GM12878 (cell line): ENCODE measurements around the gene ARL4D. TPM values are rescaled to one million over a fixed set of nuclear protein-coding genes. Genes with fewer than 3 reads are reported as not detected.

ENCODE experiments used
- ATAC-seq: fragments of 200-7000 bp; cut with Tn5 transposase; 3 replicates; pipeline ENCODE4 v1.9.1; 2020; ENCODE audit warnings: mild to moderate bottlenecking, moderate library complexity
- BruUV-seq: library from RNA; stranded (reverse); fragments of 400-500 nt; replicated peaks from 2 replicates; lab custom pipeline; 2021; lab: Mats Ljungman, UMichigan
- CTCF ChIA-PET: fragments of 300-600 bp; sonication (Branson Sonifier 250); formaldehyde crosslinking; extraction: SDS; loops from one replicate; lab custom pipeline; 2021; ENCODE audit warnings: inconsistent platforms; lab: Yijun Ruan, JAX
- POLR2A ChIA-PET: fragments of 350-600 bp; formaldehyde crosslinking; extraction: SDS; loops from one replicate; lab custom pipeline; 2021; ENCODE audit warnings: inconsistent platforms; lab: Charles Lee
- RAD21 ChIA-PET: fragments of 300-600 bp; sonication (Branson Sonifier 250); formaldehyde crosslinking; loops from one replicate; lab custom pipeline; 2023; ENCODE audit warnings: antibody characterized with exemption; ENCODE audit not compliant: unreplicated experiment; lab: Charles Lee
- SMC1A ChIA-PET: fragments of 300-600 bp; sonication (Branson Sonifier 250); formaldehyde crosslinking; loops from one replicate; lab custom pipeline; 2023; ENCODE audit not compliant: unreplicated experiment, uncharacterized antibody; lab: Charles Lee
- DNase-seq: peaks from one replicate; pipeline ENCODE4 v3.0.0-alpha.2; 2011; ENCODE audit warnings: low read depth, low spot score
- FAIRE-seq: peaks from 3 replicates; lab custom pipeline; 2011; peaks lifted over from hg19 to GRCh38; lab: Jason Lieb, UNC
- H2AFZ ChIP-seq: 2 replicates; pipeline ENCODE4 v1.6.0; 2011; ENCODE audit warnings: low read depth, low read length, control low read depth; ENCODE audit not compliant: control insufficient read depth
- H3K27ac ChIP-seq: 2 replicates; pipeline ENCODE4 v1.5.1; 2011; ENCODE audit warnings: control low read depth; ENCODE audit not compliant: control insufficient read depth, insufficient read depth
- H3K27me3 ChIP-seq, 2 experiments: replicated peaks in 1 of 2; 2 replicates each; pipeline versions ENCODE4 v1.6.0 to v1.6.1; 2011; ENCODE audit warnings: low read length in 1 of 2; ENCODE audit not compliant: control insufficient read depth in 2 of 2, insufficient read depth in 2 of 2
- H3K36me3 ChIP-seq, 2 experiments: 2 replicates each; pipeline ENCODE4 v1.5.1; 2011; ENCODE audit warnings: low read length in 1 of 2; ENCODE audit not compliant: control insufficient read depth in 2 of 2, insufficient read depth in 2 of 2
- H3K4me1 ChIP-seq: 2 replicates; pipeline ENCODE4 v1.6.1; 2011; ENCODE audit warnings: mild to moderate bottlenecking, low read length, moderate library complexity, mixed read lengths; ENCODE audit not compliant: control insufficient read depth, insufficient read depth
- H3K4me2 ChIP-seq: 2 replicates; pipeline ENCODE4 v1.6.0; 2011; ENCODE audit warnings: control low read depth; ENCODE audit not compliant: control insufficient read depth, insufficient read depth
- H3K4me3 ChIP-seq: fragments of 200-600 bp; sonication (generic); 2 replicates; pipeline ENCODE4 v1.5.1; 2016
- H3K79me2 ChIP-seq: 2 replicates; pipeline ENCODE4 v1.6.0; 2011; ENCODE audit warnings: low read length; ENCODE audit not compliant: control insufficient read depth, insufficient read depth
- H3K9ac ChIP-seq: 2 replicates; pipeline ENCODE4 v1.8.0; 2011; ENCODE audit warnings: low read length, control low read depth, mixed read lengths; ENCODE audit not compliant: control insufficient read depth, insufficient read depth
- H3K9me3 ChIP-seq: replicated peaks from 3 replicates; pipeline ENCODE4 v1.5.1; 2011; ENCODE audit warnings: mild to moderate bottlenecking, low read length; ENCODE audit not compliant: control insufficient read depth, insufficient read depth
- H4K20me1 ChIP-seq: 2 replicates; pipeline ENCODE4 v1.6.0; 2011; ENCODE audit not compliant: control insufficient read depth, insufficient read depth
- BACH1 ChIP-seq: fragments of 450-650 bp; IDR thresholded peaks from 2 replicates; pipeline ENCODE4 v1.6.1; 2017; ENCODE audit warnings: mild to moderate bottlenecking, borderline replicate concordance
- BCL3 ChIP-seq: IDR thresholded peaks from 2 replicates; pipeline ENCODE4 v1.6.1; 2011; ENCODE audit warnings: borderline replicate concordance, low read depth, mild to moderate bottlenecking, moderate library complexity, low read length; ENCODE audit not compliant: insufficient read depth, poor library complexity, severe bottlenecking
- CHD1 ChIP-seq: IDR thresholded peaks from 2 replicates; pipeline ENCODE4 v1.6.1; 2012; ENCODE audit warnings: low read depth, low read length, improper control_type of control experiment
- CREM ChIP-seq: IDR thresholded peaks from 2 replicates; pipeline ENCODE4 v1.6.1; 2014; ENCODE audit warnings: antibody characterized with exemption, low read depth
- FOXK2 ChIP-seq: fragments of 450-650 bp; IDR thresholded peaks from 2 replicates; pipeline ENCODE4 v1.6.1; 2017; ENCODE audit warnings: mild to moderate bottlenecking, moderate library complexity
- FOXM1 ChIP-seq: IDR thresholded peaks from 2 replicates; pipeline ENCODE4 v1.6.1; 2012; ENCODE audit warnings: low read depth, mild to moderate bottlenecking, inconsistent platforms, low read length, moderate library complexity
- HDGF ChIP-seq: fragments of 450-650 bp; IDR thresholded peaks from 2 replicates; pipeline ENCODE4 v1.6.1; 2016; ENCODE audit warnings: antibody characterized with exemption
- JUND ChIP-seq: IDR thresholded peaks from 2 replicates; pipeline ENCODE4 v1.6.1; 2012; ENCODE audit warnings: low read depth, mild to moderate bottlenecking, low read length, improper control_type of control experiment, moderate library complexity
- KLF5 ChIP-seq: fragments of 450-650 bp; IDR thresholded peaks from 2 replicates; pipeline ENCODE4 v1.6.1; 2014; ENCODE audit warnings: mild to moderate bottlenecking; ENCODE audit not compliant: partially characterized antibody
- MAX ChIP-seq: IDR thresholded peaks from 2 replicates; pipeline ENCODE4 v1.6.1; 2012; ENCODE audit warnings: low read depth, low read length, improper control_type of control experiment
- MEF2B ChIP-seq: fragments of 450-650 bp; IDR thresholded peaks from 2 replicates; pipeline ENCODE4 v1.6.1; 2018; ENCODE audit warnings: mild to moderate bottlenecking, moderate library complexity; ENCODE audit not compliant: partially characterized antibody, poor library complexity, severe bottlenecking
- NFYB ChIP-seq: IDR thresholded peaks from 2 replicates; pipeline ENCODE4 v1.6.1; 2011; ENCODE audit warnings: low read depth, mild to moderate bottlenecking, low read length, improper control_type of control experiment, moderate library complexity; ENCODE audit not compliant: insufficient read depth
- NR2F1 ChIP-seq: fragments of 450-650 bp; conservative IDR thresholded peaks from 2 replicates; pipeline ENCODE4 v1.6.1; 2017; ENCODE audit warnings: mild to moderate bottlenecking
- SRF ChIP-seq, 2 experiments: IDR thresholded peaks; 2 replicates each; pipeline ENCODE4 v1.6.1; 2011; ENCODE audit warnings: low read depth in 2 of 2, low read length in 2 of 2, mild to moderate bottlenecking in 1 of 2, moderate library complexity in 1 of 2
- STAT3 ChIP-seq: IDR thresholded peaks from 2 replicates; pipeline ENCODE4 v1.6.1; 2011; ENCODE audit warnings: low read depth, low read length, improper control_type of control experiment
- WGBS: methylation state at CpG from one replicate; pipeline ENCODE4 v1.1.6; 2016; ENCODE audit warnings: low lambda C conversion rate; ENCODE audit not compliant: insufficient replicate concordance, insufficient coverage; ENCODE audit errors: missing lambda C conversion rate; 5-methylcytosine and 5-hydroxymethylcytosine counted together
- in situ Hi-C: fragments of 300-500 bp; cut with MboI; formaldehyde crosslinking; loops from 9 replicates; pipeline ENCODE4 v1.14.3; 2018; ENCODE audit warnings: mixed read lengths
- intact Hi-C: fragments of 100-400 bp; cut with micrococcal nuclease; formaldehyde crosslinking; loops from one replicate; pipeline ENCODE4 v1.14.2; 2022; ENCODE audit not compliant: unreplicated experiment
- polyA plus RNA-seq, 11 experiments: library from polyadenylated mRNA; depleted of rRNA in 4 of 11; unstranded in 6 of 11; stranded (reverse) in 5 of 11; fragments of >200 nt; fragmentation: Nextera tagmentation in 4 of 11; fragmentation: Illumina TruSeq in 1 of 11; extraction: Ambion mirVana in 4 of 11; extraction: Trizol in 1 of 11; gene quantifications; 1 replicate in 1 of 11; 2 replicates in 10 of 11; pipeline versions ENCODE4 v1.2.1 to v1.2.3, GENCODE V29; 2011 to 2016; ENCODE audit warnings: inconsistent platforms in 2 of 11, missing spikeins in 2 of 11, low read depth in 1 of 11
- total RNA-seq, 4 experiments: library from RNA; depleted of rRNA in 3 of 4; stranded (reverse); fragments of >200 nt in 3 of 4; fragmentation: Illumina TruSeq in 1 of 4; extraction: Trizol in 1 of 4; gene quantifications; 2 replicates each; pipeline versions ENCODE4 v1.2.1 to v1.2.3, GENCODE V29; 2013 to 2021
- TF ChIP-seq, protein P1 (sequence below): fragments of 450-650 bp; IDR thresholded peaks from 2 replicates; pipeline ENCODE4 v1.6.1; 2018; ENCODE audit warnings: borderline replicate concordance, mild to moderate bottlenecking; ENCODE audit not compliant: partially characterized antibody
- TF ChIP-seq, protein P2 (sequence below): fragments of 450-650 bp; IDR thresholded peaks from 2 replicates; pipeline ENCODE4 v1.6.1; 2014; ENCODE audit warnings: mild to moderate bottlenecking

Gene ARL4D
- total and polyA plus RNA-seq, 10 of the 15 experiments (the other 5 are each of a cell fraction or from before 2014, with no cell fraction given), result 0.10 to 1.5 (median 0.75) TPM

- TSS peak; percentile 100 for BruUV-seq
- ATAC-seq (peak; percentile 96), DNase-seq (peak; percentile 100), FAIRE-seq (peak; percentile 94)
- 1% methylated on average over 56 of the region's 56 CpGs for WGBS
- peaks cover 0 to 3% of the 10 kb centered on the region in 2 experiments; a peak in 1 of 4 replicates for H3K36me3 ChIP-seq
- H3K9ac ChIP-seq, result peak overlapping the region; percentile 63
- peak overlapping the region; percentile 88 for H2AFZ ChIP-seq
- intact Hi-C loops (loop anchor here (1.0 kb wide), 1 partner anchor 45 kb away; no protein-coding TSS in a partner anchor), in situ Hi-C loops (loop anchor here (25.0 kb wide), 1 partner anchor 1674 kb away; the partner anchor contains the start of gene EIF1)
- H3K4me2 ChIP-seq, result peak overlapping the region; percentile 70
- ChIA-PET CTCF (interaction anchor here (0.7 to 5.1 kb wide), 7 partner anchors 22 to 683 kb away, joined by 3 to 25 read pairs (median 4); partner anchors contain the start of gene DHX8), RAD21 (interaction anchor here (1.0 to 2.0 kb wide), 9 partner anchors 8 to 213 kb away, joined by 3 to 14 read pairs (median 6); partner anchors contain the start of gene DHX8), SMC1A (interaction anchor here (0.9 to 2.2 kb wide), 6 partner anchors 27 to 148 kb away, joined by 3 to 13 read pairs (median 4); partner anchors contain the start of gene DHX8), POLR2A (interaction anchor here (0.7 to 2.1 kb wide), 10 partner anchors 9 to 119 kb away, joined by 3 to 13 read pairs (median 4); no protein-coding TSS in a partner anchor)
- no peaks in the 10 kb centered on the region for H3K9me3 ChIP-seq
- H4K20me1 ChIP-seq, result no peaks in the 10 kb centered on the region
- H3K27ac ChIP-seq, result peak overlapping the region; percentile 93
- H3K79me2 ChIP-seq, result no peaks in the 10 kb centered on the region
- no peaks in the 10 kb centered on the region for H3K4me1 ChIP-seq
- H3K4me3 ChIP-seq, result peak overlapping the region; percentile 73
- no peaks in the 10 kb centered on the region for H3K27me3 ChIP-seq
- TF ChIP-seq, protein P1, sequence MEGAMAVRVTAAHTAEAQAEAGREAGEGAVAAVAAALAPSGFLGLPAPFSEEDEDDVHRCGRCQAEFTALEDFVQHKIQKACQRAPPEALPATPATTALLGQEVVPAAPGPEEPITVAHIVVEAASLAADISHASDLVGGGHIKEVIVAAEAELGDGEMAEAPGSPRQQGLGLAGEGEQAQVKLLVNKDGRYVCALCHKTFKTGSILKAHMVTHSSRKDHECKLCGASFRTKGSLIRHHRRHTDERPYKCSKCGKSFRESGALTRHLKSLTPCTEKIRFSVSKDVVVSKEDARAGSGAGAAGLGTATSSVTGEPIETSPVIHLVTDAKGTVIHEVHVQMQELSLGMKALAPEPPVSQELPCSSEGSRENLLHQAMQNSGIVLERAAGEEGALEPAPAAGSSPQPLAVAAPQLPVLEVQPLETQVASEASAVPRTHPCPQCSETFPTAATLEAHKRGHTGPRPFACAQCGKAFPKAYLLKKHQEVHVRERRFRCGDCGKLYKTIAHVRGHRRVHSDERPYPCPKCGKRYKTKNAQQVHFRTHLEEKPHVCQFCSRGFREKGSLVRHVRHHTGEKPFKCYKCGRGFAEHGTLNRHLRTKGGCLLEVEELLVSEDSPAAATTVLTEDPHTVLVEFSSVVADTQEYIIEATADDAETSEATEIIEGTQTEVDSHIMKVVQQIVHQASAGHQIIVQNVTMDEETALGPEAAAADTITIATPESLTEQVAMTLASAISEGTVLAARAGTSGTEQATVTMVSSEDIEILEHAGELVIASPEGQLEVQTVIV, result peak; percentile 97
- TF ChIP-seq CHD1 (no peak), JUND (no peak), STAT3 (peak; percentile 34; the same call in 1 of the 2 replicates), FOXK2 (peak; percentile 69), BACH1 (peak; percentile 100), KLF5 (peak; percentile 96), BCL3 (peak; percentile 100), HDGF (no peak), NR2F1 (peak; percentile 85), MAX (no peak; the same call in 1 of the 2 replicates), SRF (IDR thresholded peaks at IDR 0.05; ENCODE audit: low read depth in 2 of 2, low read length in 2 of 2) (peak in 1 of 2 experiments; percentile 55; a peak in 1 of 4 replicates), MEF2B (peak; percentile 48), FOXM1 (peak; percentile 99), NFYB (0 out of 2 replicates have a peak, but pooled peaks have one; percentile 44), CREM (peak; percentile 98)
- TF ChIP-seq, protein P2, sequence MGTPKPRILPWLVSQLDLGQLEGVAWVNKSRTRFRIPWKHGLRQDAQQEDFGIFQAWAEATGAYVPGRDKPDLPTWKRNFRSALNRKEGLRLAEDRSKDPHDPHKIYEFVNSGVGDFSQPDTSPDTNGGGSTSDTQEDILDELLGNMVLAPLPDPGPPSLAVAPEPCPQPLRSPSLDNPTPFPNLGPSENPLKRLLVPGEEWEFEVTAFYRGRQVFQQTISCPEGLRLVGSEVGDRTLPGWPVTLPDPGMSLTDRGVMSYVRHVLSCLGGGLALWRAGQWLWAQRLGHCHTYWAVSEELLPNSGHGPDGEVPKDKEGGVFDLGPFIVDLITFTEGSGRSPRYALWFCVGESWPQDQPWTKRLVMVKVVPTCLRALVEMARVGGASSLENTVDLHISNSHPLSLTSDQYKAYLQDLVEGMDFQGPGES, result no peak
Measured at GRCh38 chr17:43360739-43361505, 37.9 kb upstream of the ARL4D start.
